ENCODE results near the gene TBC1D1. TPM values are rescaled to one million over a fixed set of nuclear protein-coding genes. Genes with fewer than 3 reads are reported as not detected.
A peak's percentile ranks its signal among the peaks of the same experiment; 100 is the strongest.

The TBC1D1 gene
- total RNA-seq, 1 donor from 2014 or later: 58.5 TPM

DNA sequence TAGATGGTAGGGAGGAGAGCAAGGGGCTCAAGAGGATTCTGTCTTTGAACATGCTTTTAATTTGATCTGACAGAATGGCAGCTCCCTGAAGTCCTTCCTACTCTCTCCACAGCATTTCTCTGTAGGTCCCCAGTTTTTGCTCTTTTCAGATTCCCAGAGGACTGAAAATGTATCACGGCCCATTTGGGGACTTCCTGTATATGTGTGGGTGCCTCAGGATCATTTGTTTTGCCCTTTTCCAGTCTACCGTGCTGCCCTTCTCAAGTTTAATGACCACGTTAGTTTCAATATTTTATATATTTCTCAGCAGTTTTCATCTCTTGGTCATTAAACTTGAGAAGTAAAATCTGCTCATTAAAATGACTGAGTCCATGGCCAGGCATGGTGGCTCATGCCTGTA is 2.3 kb downstream of the TBC1D1 start:
- Mint-ChIP-seq H3K27ac (peak overlapping the region; percentile 89), H3K4me1 (ENCODE audit: low read depth) (peaks cover 47% of the 10 kb centered on the region), H3K36me3 (ENCODE audit: low read depth) (no peaks in the 10 kb centered on the region), H3K4me3 (ENCODE audit: low read depth) (peak overlapping the region; percentile 87), H3K27me3 (ENCODE audit: low read depth) (peaks cover 7% of the 10 kb centered on the region), H3K9me3 (no peaks in the 10 kb centered on the region)
- DNase-seq (ENCODE audit: low spot score): no peak
- intact Hi-C loops (cut with micrococcal nuclease): loop anchor here (5.0 to 10.0 kb wide), 6 partner anchors 208 to 964 kb away; partner anchors contain the start of genes KLF3, RELL1 and TLR6

DNA sequence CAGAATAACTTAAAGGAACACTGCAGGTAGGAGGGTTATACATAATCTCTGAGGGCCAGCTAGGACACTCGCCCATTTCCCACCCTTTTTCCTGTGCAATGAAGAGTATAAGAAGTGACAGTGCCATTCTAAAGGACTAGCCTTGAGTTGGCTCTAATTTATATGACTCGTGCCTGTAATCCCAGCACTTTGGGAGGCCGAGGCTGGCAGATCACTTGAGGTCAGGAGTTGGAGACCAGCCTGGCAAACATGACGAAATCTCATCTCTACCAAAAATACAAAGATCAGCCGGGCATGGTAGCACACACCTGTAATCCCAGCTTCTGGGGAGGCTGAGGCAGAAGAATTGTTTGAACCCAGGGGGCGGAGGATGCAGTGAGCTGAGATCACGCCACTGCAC is 4.4 kb downstream of the TBC1D1 start:
- Mint-ChIP-seq H3K4me3 (ENCODE audit: low read depth) (no peak overlapping the region), H3K4me1 (ENCODE audit: low read depth) (peaks cover 38% of the 10 kb centered on the region), H3K9me3 (no peaks in the 10 kb centered on the region), H3K36me3 (ENCODE audit: low read depth) (peaks cover 5% of the 10 kb centered on the region), H3K27me3 (ENCODE audit: low read depth) (no peaks in the 10 kb centered on the region), H3K27ac (no peak overlapping the region)
- intact Hi-C loops (cut with micrococcal nuclease): loop anchor here (10.0 kb wide), 2 partner anchors 210 to 770 kb away; partner anchors contain the start of genes KLF3 and RELL1
- DNase-seq (ENCODE audit: low spot score): no peak

DNA sequence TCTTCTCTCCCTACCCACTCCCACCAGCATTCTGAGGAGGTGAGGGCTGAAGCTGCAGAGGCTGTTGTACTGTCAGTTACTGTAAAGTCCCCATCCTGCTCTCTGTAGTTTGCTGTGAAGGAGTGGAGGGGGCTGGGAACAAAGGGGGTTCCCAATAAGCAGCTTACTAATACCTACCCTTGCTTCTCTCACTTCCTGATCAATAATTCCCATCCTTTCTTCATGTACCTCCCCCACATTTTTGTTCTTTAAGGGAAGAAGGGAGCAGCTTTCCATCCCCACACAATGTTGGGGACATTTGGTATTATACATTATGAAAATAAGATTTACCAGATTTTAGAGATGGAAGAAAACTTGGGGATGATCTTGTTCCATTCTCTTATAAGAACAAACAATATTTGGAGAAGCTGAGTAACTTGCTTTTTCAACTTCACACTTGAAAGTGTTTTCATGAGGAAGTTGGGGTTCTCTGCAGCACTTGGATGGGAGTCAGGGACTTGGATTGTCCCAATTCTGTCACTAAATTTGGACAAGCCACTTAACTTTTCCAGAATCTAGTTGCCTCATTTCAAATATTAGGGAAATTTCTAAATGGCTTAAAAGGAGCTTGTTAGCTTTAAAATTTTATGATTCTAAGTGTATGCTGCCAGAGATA is 5.4 kb downstream of the TBC1D1 start:
- intact Hi-C loops (cut with micrococcal nuclease): loop anchor here (10.0 kb wide), 2 partner anchors 212 to 768 kb away; partner anchors contain the start of genes KLF3 and RELL1
- H3K27me3 Mint-ChIP-seq (ENCODE audit: low read depth): no peaks in the 10 kb centered on the region
- H3K4me1 Mint-ChIP-seq (ENCODE audit: low read depth): peaks cover 40% of the 10 kb centered on the region
- H3K27ac Mint-ChIP-seq: no peak overlapping the region
- H3K36me3 Mint-ChIP-seq (ENCODE audit: low read depth): peaks cover 5% of the 10 kb centered on the region
- H3K4me3 Mint-ChIP-seq (ENCODE audit: low read depth): no peak overlapping the region
- no peak for DNase-seq (ENCODE audit: low spot score)
- H3K9me3 Mint-ChIP-seq: no peaks in the 10 kb centered on the region

DNA sequence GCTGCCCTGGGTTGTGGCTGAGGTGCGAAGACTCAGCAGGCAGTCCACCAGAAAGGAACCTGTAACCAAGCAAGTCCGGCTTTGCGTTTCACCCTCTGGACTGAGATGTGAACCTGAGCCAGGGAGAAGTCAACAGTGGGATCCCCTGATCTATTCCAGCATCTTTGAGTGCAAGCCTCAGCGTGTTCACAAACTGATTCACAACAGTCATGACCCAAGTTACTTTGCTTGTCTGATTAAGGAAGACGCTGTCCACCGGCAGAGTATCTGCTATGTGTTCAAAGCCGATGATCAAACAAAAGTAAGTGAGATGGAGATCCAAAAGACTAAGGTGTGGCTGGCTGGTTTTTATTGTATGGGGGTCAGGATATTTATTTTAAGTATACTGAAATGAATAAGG is 11.3 kb downstream of the TBC1D1 start:
- Mint-ChIP-seq H3K27me3 (ENCODE audit: low read depth) (no peaks in the 10 kb centered on the region), H3K4me3 (ENCODE audit: low read depth) (no peak overlapping the region), H3K4me1 (ENCODE audit: low read depth) (peaks cover 12% of the 10 kb centered on the region), H3K9me3 (no peaks in the 10 kb centered on the region), H3K36me3 (ENCODE audit: low read depth) (peaks cover 27% of the 10 kb centered on the region), H3K27ac (no peak overlapping the region)
- intact Hi-C loops (cut with micrococcal nuclease): no loop called here
- no peak for DNase-seq (ENCODE audit: low spot score)

DNA sequence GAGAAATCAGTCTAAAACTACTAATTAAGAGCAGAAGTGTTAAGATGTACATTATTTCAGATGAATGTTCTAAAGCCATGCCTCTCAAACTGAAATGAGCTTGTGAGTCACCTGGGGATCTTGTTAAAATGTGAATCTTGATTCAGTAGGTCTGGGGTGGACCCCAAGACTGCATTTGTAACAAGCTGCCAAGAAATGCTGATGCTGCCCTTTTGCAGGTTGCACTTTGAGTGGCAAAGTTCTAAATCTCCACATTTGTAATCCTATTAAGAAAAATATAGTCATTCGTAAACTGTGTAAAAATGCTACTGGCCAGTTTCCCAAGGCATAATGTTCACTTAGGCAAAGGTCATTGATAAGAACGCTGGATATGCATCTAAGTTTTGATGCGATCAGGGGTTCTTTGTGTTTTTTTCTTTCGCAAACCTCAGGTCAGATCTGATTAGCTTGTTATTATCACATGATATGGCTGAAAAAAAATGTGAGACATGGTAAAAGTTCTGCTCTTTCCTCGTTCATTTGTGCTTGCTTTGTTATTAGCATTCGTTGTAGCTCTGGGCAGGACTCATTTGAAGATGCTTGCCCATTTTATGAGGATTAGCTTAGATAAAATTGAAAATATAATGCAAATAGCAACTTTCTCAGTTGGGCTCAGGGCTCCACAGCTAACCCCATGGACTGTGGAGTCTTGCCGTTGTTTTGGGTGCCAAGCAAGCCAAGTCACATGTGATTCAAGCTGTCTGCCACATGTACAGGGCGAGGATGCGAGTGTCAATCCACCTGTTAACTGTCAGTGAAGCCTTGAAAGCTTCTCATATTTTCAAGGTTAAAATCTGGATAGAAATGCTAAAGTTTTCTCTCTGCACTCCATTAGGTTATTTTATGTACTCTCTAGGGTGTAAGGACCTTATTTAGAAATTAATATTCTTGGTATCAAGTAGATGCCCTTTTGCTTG is 12.1 kb downstream of the TBC1D1 start:
- no peaks in the 10 kb centered on the region for H3K27me3 Mint-ChIP-seq (ENCODE audit: low read depth)
- H3K27ac Mint-ChIP-seq: no peak overlapping the region
- H3K36me3 Mint-ChIP-seq (ENCODE audit: low read depth): peaks cover 34% of the 10 kb centered on the region
- no peaks in the 10 kb centered on the region for H3K9me3 Mint-ChIP-seq
- no peak overlapping the region for H3K4me3 Mint-ChIP-seq (ENCODE audit: low read depth)
- peaks cover 9% of the 10 kb centered on the region for H3K4me1 Mint-ChIP-seq (ENCODE audit: low read depth)
- DNase-seq (ENCODE audit: low spot score): no peak
- intact Hi-C loops (cut with micrococcal nuclease): no loop called here

DNA sequence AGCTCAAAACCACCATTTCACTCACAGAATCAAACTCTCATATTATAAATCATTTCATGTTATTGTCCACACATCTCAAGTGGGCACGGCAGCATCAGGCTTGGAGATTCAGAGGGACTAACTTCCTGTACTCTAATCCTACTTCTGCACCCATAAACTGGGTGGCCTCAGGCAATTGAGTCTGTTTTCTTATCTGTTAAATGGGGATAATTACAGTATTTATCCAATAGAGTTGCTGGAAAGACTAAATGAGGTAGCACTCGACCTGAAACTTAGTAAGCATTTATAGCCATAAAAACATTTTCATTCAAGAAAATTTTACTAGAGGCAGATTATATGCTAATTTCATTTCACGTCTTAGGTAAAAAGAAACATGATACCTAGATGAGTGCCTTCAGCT is 13.0 kb downstream of the TBC1D1 start:
- H3K4me1 Mint-ChIP-seq (ENCODE audit: low read depth): peaks cover 9% of the 10 kb centered on the region

DNA sequence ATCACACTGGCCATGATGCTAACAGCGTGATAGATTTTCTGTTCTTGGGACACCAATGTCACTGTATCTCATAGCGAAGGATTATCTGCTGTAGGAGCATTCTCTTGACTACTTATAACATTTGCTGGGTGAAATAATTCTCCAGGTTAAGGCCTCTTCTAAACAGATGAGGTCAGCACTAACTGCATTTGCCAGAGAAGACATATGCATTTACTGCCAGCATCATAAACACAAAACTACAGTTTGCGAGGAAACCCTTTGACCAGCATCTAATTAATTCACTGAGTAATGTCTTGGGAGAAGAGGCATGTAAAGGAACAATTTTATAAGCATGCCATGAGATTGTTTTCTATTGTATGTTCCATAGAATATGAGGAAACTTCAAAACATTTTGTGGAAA is 13.9 kb downstream of the TBC1D1 start:
- H3K9me3 Mint-ChIP-seq: no peaks in the 10 kb centered on the region
- no peak overlapping the region for H3K4me3 Mint-ChIP-seq (ENCODE audit: low read depth)
- peaks cover 33% of the 10 kb centered on the region for H3K36me3 Mint-ChIP-seq (ENCODE audit: low read depth)
- H3K4me1 Mint-ChIP-seq (ENCODE audit: low read depth): peaks cover 7% of the 10 kb centered on the region
- no peak for DNase-seq (ENCODE audit: low spot score)
- intact Hi-C loops (cut with micrococcal nuclease): no loop called here
- H3K27me3 Mint-ChIP-seq (ENCODE audit: low read depth): no peaks in the 10 kb centered on the region
- no peak overlapping the region for H3K27ac Mint-ChIP-seq

More for the DNA sequence above, 13.0 kb downstream of the TBC1D1 start:
- intact Hi-C loops (cut with micrococcal nuclease): no loop called here
- Mint-ChIP-seq H3K9me3 (no peaks in the 10 kb centered on the region), H3K27me3 (ENCODE audit: low read depth) (no peaks in the 10 kb centered on the region), H3K36me3 (ENCODE audit: low read depth) (peaks cover 38% of the 10 kb centered on the region), H3K4me3 (ENCODE audit: low read depth) (no peak overlapping the region), H3K27ac (no peak overlapping the region)
- no peak for DNase-seq (ENCODE audit: low spot score)

DNA sequence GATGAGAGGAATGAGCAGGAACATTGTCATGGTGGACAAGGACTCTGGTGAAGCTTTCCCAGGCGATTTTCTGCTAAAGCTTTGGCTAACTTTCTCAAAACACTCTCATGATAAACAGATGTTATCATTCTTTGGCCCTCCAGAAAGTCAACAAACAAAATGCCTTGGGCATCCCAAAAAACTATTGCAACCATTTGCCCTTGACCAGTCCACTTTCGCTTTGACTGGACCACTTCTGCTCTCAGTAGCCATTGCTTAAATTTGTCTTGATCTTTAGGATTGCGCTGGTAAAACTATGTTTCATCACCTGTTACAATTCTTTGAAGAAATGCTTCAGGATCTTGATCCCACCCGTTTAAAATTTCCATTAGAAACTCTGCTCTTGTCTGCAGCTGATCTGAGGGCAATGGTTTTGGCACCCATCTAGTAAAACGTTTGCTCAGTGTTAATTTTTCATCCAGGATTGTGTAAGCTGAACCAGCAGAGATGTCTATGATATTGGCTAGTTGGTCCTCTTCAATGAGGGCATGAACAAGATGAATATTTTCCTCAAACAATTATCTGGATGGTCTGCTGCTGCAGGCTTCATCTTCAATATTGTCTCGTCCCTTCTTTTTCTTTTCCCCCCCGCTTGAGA is 14.8 kb downstream of the TBC1D1 start:
- H3K4me3 Mint-ChIP-seq (ENCODE audit: low read depth): no peak overlapping the region
- no peaks in the 10 kb centered on the region for H3K9me3 Mint-ChIP-seq
- no peaks in the 10 kb centered on the region for H3K27me3 Mint-ChIP-seq (ENCODE audit: low read depth)
- DNase-seq (ENCODE audit: low spot score): no peak
- intact Hi-C loops (cut with micrococcal nuclease): no loop called here
- H3K27ac Mint-ChIP-seq: no peak overlapping the region
- peaks cover 5% of the 10 kb centered on the region for H3K4me1 Mint-ChIP-seq (ENCODE audit: low read depth)
- H3K36me3 Mint-ChIP-seq (ENCODE audit: low read depth): peaks cover 33% of the 10 kb centered on the region

DNA sequence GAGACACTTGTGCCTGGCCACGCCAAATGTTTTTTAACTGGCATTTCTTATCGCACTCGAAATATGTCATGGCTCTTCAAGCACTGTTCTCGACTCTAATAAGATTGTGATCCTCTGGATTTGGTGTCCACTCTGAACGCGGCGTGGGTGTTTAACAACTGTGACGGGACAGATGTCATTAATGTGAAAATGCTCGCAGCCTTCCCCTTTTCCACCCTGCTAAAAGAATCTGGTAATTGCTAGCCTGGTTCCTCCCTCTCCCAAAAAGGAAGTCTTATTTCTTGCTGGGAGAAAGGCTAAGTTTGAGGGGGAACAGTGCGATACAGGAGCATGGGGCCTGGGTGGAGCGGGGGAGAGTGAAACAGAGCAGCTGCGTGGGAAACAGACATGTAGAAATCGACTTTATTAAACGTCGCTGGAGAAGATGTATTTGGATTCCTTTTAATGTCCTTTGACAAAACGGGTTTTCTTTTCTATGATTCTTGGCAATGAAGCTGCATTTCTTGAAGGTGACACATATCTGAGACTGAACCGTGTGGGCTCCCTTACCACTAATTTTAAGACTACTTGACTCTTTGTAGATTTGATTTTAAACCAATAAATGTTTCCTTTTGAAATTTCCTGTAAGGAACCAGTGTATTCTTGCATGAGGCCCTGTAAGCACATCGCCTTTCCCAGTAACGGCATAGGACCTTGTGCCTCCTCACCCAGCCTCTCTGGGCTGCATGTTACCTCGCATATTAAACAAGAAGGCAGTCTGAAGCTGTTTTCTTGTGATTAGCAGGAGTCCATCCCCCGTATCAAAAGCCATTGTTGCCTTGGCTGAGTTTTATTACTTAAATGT is 17.8 kb downstream of the TBC1D1 start:
- intact Hi-C loops (cut with micrococcal nuclease): no loop called here
- no peak for DNase-seq (ENCODE audit: low spot score)
- no peaks in the 10 kb centered on the region for H3K9me3 Mint-ChIP-seq
- no peak overlapping the region for H3K27ac Mint-ChIP-seq
- no peaks in the 10 kb centered on the region for H3K27me3 Mint-ChIP-seq (ENCODE audit: low read depth)
- peaks cover 22% of the 10 kb centered on the region for H3K36me3 Mint-ChIP-seq (ENCODE audit: low read depth)
- peaks cover 1% of the 10 kb centered on the region for H3K4me1 Mint-ChIP-seq (ENCODE audit: low read depth)
- no peak overlapping the region for H3K4me3 Mint-ChIP-seq (ENCODE audit: low read depth)

DNA sequence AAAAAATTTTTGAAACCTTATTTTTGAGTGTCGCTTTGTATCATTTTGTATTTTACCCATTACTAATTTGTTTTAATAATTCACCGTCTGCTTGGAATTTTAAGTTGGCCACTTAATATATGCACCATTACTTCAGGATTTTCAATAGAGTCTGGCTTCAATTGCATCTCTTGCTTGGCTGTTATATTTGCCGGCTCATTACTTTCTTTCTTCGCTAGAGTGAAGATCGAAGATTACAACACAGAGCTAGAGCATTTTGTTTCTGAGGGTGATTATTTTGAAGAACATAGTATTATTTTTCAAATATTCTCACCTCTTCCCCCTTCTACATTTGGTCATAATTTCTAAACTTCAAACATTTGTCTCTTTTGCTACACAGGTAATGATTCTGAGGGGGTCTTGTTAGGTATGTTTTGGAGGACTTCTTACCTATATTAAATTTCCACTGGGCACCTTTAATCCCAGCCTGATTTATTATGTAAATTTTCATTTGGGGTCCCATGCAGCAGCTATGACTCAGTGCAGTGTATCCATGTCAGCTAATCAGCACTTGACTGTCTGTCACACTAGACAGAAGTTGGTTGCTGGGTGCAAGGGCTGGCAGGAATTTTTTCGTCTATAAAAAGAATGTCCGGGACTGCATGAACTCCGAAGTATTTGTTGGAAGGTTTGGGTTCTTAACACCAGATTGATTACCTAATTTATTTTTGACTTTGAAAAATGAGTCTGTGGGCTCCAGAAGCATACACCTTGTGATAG is 18.6 kb downstream of the TBC1D1 start:
- Mint-ChIP-seq H3K9me3 (no peaks in the 10 kb centered on the region), H3K4me1 (ENCODE audit: low read depth) (peaks cover 1% of the 10 kb centered on the region), H3K27me3 (ENCODE audit: low read depth) (no peaks in the 10 kb centered on the region), H3K4me3 (ENCODE audit: low read depth) (no peak overlapping the region), H3K36me3 (ENCODE audit: low read depth) (peaks cover 21% of the 10 kb centered on the region), H3K27ac (no peak overlapping the region)
- intact Hi-C loops (cut with micrococcal nuclease): no loop called here
- no peak for DNase-seq (ENCODE audit: low spot score)

DNA sequence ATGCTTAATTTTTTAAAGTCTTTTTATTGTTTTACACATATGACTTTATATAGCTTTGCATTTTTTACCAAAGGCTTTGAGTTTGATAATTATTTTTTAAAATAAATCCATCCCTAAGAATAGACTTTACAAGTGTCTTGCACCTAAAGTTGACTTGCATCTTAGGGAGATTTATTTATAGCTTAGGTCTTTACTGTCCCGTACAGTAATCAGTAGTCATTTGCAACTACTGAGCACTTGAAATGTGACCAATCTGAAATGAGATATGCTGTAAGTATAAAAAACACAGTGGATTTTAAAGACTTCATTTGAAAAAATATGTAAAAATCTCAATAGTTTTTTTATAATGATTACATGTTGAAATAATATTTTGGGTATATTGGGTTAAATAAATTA is 19.2 kb downstream of the TBC1D1 start:
- H3K4me3 Mint-ChIP-seq (ENCODE audit: low read depth): no peak overlapping the region
- peaks cover 1% of the 10 kb centered on the region for H3K4me1 Mint-ChIP-seq (ENCODE audit: low read depth)
- peaks cover 21% of the 10 kb centered on the region for H3K36me3 Mint-ChIP-seq (ENCODE audit: low read depth)
- no peaks in the 10 kb centered on the region for H3K27me3 Mint-ChIP-seq (ENCODE audit: low read depth)
- intact Hi-C loops (cut with micrococcal nuclease): no loop called here
- no peaks in the 10 kb centered on the region for H3K9me3 Mint-ChIP-seq
- no peak for DNase-seq (ENCODE audit: low spot score)
- H3K27ac Mint-ChIP-seq: no peak overlapping the region
